ENCODE measurements around the gene DAZAP1. TPM values are rescaled to one million over a fixed set of nuclear protein-coding genes. Genes with fewer than 3 reads are reported as not detected.

The DAZAP1 gene
- total RNA-seq, 1 donor = 40.9 TPM

DNA sequence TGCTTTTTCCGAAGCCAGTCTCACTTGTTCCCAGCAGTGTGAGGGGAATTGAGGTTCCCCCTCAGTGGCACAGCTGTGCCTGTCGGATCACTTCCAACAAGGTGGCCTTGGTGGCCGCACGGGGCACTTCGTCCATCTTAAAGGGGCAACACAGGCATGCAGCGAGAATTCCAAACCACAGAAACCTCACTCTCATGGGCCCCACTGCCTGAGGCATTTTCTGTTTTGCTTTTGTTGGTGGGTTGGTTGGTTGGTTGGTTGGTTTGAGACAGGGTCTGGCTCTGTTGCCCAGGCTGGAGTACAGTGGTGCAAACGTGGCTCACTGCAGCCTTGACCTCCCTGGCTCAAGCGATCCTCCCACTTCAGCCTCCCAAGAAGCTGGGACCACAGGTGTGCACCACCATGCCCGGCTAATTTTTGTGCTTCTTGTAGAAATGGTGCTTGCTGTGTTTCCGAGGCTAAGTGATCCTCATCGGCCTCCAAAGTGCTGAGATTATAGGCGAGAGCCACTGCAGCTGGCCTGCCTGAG lies 27.4 kb upstream of the DAZAP1 start:
- H2AFZ ChIP-seq (ENCODE audit: low read length) = no peak overlapping the region
- no peak overlapping the region for H3K4me3 ChIP-seq (ENCODE audit: insufficient read depth, low read length)

DNA sequence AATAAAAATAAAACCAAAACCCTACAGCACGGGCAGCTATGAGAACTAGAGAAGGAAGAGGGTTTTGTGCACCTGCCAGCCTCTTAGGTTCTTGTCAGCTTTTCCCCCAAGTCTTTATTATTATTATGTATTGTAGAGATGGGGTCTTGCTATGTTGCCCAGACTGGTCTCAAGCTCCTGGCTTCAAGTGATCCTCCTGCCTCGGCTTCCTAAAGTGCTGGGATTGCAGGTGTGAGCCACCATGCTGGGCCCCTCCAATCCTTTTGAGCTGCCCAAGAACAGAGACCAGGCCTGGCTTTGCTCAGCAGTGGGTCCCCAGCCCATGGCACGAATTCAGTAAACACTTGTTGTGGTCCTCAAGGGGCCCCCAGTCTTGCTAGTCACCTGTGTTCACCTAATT lies 25.1 kb upstream of the DAZAP1 start:
- no peak overlapping the region for H3K4me2 ChIP-seq (ENCODE audit: insufficient read depth, low read length)
- no peak for TF ChIP-seq CTCF (IDR thresholded peaks at IDR 0.05; ENCODE audit: extremely low read depth, low read depth, low read length)
- no peaks in the 10 kb centered on the region for H3K36me3 ChIP-seq (ENCODE audit: insufficient read depth, low read length)
- H3K4me1 ChIP-seq (ENCODE audit: insufficient read depth, low read length) = peaks cover 9% of the 10 kb centered on the region
- H3K27ac ChIP-seq (ENCODE audit: low read depth, low read length) = no peak overlapping the region
- H4K20me1 ChIP-seq (ENCODE audit: insufficient read depth, low read length) = no peaks in the 10 kb centered on the region
- H3K79me2 ChIP-seq (ENCODE audit: insufficient read depth, low read length) = peaks cover 27% of the 10 kb centered on the region
- DNase-seq (ENCODE audit: insufficient read length, low spot score, missing footprints) = no peak
- H3K9me3 ChIP-seq (ENCODE audit: low read depth, low read length) = no peaks in the 10 kb centered on the region
- H3K4me3 ChIP-seq (ENCODE audit: insufficient read depth, low read length) = no peak overlapping the region
- H2AFZ ChIP-seq (ENCODE audit: low read length) = no peak overlapping the region
- H3K27me3 ChIP-seq (ENCODE audit: insufficient read depth, low read length) = no peaks in the 10 kb centered on the region

More for the DNA sequence above, 27.4 kb upstream of the DAZAP1 start:
- Histone ChIP-seq H3K27ac (ENCODE audit: low read depth, low read length) (no peak overlapping the region), H3K4me1 (ENCODE audit: insufficient read depth, low read length) (peaks cover 9% of the 10 kb centered on the region), H4K20me1 (ENCODE audit: insufficient read depth, low read length) (no peaks in the 10 kb centered on the region), H3K4me2 (ENCODE audit: insufficient read depth, low read length) (no peak overlapping the region), H3K36me3 (ENCODE audit: insufficient read depth, low read length) (peaks cover 5% of the 10 kb centered on the region), H3K9me3 (ENCODE audit: low read depth, low read length) (no peaks in the 10 kb centered on the region), H3K27me3 (ENCODE audit: insufficient read depth, low read length) (no peaks in the 10 kb centered on the region), H3K79me2 (ENCODE audit: insufficient read depth, low read length) (peaks cover 13% of the 10 kb centered on the region)
- DNase-seq (ENCODE audit: insufficient read length, low spot score, missing footprints) = no peak
- no peak for TF ChIP-seq CTCF (IDR thresholded peaks at IDR 0.05; ENCODE audit: extremely low read depth, low read depth, low read length)

DNA sequence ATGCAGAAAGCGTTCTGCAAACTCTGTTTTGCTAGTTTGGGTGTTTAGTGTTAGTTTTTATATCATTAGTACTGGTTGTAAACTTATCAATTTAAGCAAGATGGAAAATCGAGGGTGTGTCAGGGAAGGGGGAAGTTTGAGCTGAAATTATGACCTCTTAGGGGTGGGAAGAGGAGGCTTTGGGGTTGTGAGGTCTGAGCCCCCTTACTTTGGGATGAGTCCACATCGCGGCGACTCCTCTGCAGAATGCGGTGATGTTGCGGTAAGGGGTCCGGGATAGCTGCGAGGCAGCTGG lies 24.4 kb upstream of the DAZAP1 start:
- DNase-seq (ENCODE audit: insufficient read length, low spot score, missing footprints) = no peak
- no peaks in the 10 kb centered on the region for H3K9me3 ChIP-seq (ENCODE audit: low read depth, low read length)
- H2AFZ ChIP-seq (ENCODE audit: low read length) = no peak overlapping the region

More for the DNA sequence above, 24.4 kb upstream of the DAZAP1 start:
- no peak overlapping the region for H3K27ac ChIP-seq (ENCODE audit: low read depth, low read length)
- no peak for TF ChIP-seq CTCF (IDR thresholded peaks at IDR 0.05; ENCODE audit: extremely low read depth, low read depth, low read length)
- H3K36me3 ChIP-seq (ENCODE audit: insufficient read depth, low read length) = no peaks in the 10 kb centered on the region
- peaks cover 9% of the 10 kb centered on the region for H3K4me1 ChIP-seq (ENCODE audit: insufficient read depth, low read length)
- no peaks in the 10 kb centered on the region for H4K20me1 ChIP-seq (ENCODE audit: insufficient read depth, low read length)
- H3K4me2 ChIP-seq (ENCODE audit: insufficient read depth, low read length) = no peak overlapping the region
- peaks cover 29% of the 10 kb centered on the region for H3K79me2 ChIP-seq (ENCODE audit: insufficient read depth, low read length)
- no peaks in the 10 kb centered on the region for H3K27me3 ChIP-seq (ENCODE audit: insufficient read depth, low read length)
- no peak overlapping the region for H3K4me3 ChIP-seq (ENCODE audit: insufficient read depth, low read length)

All from osteoblast (primary cell).